ENCODE measurements around the gene CDC42BPB. TPM values are rescaled to one million over a fixed set of nuclear protein-coding genes. Genes with fewer than 3 reads are reported as not detected.

The CDC42BPB gene
- total RNA-seq, 1 experiment from 2014 or later, result 51.5 TPM

GRCh38 chr14:103073876-103074728 lies 16.8 kb upstream of the CDC42BPB start:
- DNase-seq (ENCODE audit: low read depth), result no peak

GRCh38 chr14:103073367-103073875 lies 16.1 kb upstream of the CDC42BPB start:
- no peak for DNase-seq (ENCODE audit: low read depth)

- no peak for DNase-seq (ENCODE audit: low read depth)
These were observed 15.4 kb upstream of the CDC42BPB start for GRCh38 chr14:103072595-103073366.

GRCh38 chr14:103071544-103072251 lies 14.3 kb upstream of the CDC42BPB start:
- DNase-seq (ENCODE audit: low read depth), result no peak

GRCh38 chr14:103070971-103071542 lies 13.7 kb upstream of the CDC42BPB start:
- no peak for DNase-seq (ENCODE audit: low read depth)

GRCh38 chr14:103070263-103070885 lies 13.0 kb upstream of the CDC42BPB start:
- no peak for DNase-seq (ENCODE audit: low read depth)

- no peak for DNase-seq (ENCODE audit: low read depth)
These were observed 11.2 kb upstream of the CDC42BPB start for GRCh38 chr14:103068351-103069073.

- DNase-seq (ENCODE audit: low read depth), result peak; percentile 48
These were observed 10.0 kb upstream of the CDC42BPB start for GRCh38 chr14:103067231-103067954.

GRCh38 chr14:103066399-103066798 lies 9.1 kb upstream of the CDC42BPB start:
- no peak for DNase-seq (ENCODE audit: low read depth)

- DNase-seq (ENCODE audit: low read depth), result no peak
These were observed 8.5 kb upstream of the CDC42BPB start for GRCh38 chr14:103065861-103066260.

- no peak for DNase-seq (ENCODE audit: low read depth)
These were observed 7.6 kb upstream of the CDC42BPB start for GRCh38 chr14:103064978-103065377.

GRCh38 chr14:103064436-103064835 lies 7.1 kb upstream of the CDC42BPB start:
- DNase-seq (ENCODE audit: low read depth), result no peak

- DNase-seq (ENCODE audit: low read depth), result no peak
These were observed 4.2 kb upstream of the CDC42BPB start for GRCh38 chr14:103061482-103061976.

GRCh38 chr14:103059556-103059955 lies 2.2 kb upstream of the CDC42BPB start:
- no peak for DNase-seq (ENCODE audit: low read depth)

GRCh38 chr14:103058164-103059055 lies 1.1 kb upstream of the CDC42BPB start:
- no peak for DNase-seq (ENCODE audit: low read depth)

GRCh38 chr14:103057028-103057371 lies 349 bp downstream of the CDC42BPB start:
- peak; percentile 45 for DNase-seq (ENCODE audit: low read depth)

GRCh38 chr14:103056322-103057027 lies 874 bp downstream of the CDC42BPB start:
- DNase-seq (ENCODE audit: low read depth), result peak; percentile 88

- DNase-seq (ENCODE audit: low read depth), result no peak
These were observed 1.7 kb downstream of the CDC42BPB start for GRCh38 chr14:103055695-103056094.
